Vagina (tissue), 2 donors: Measurements from ENCODE around the gene DAO. TPM values are rescaled to one million over a fixed set of nuclear protein-coding genes. Genes with fewer than 3 reads are reported as not detected.

Experiments
- DNase-seq, 2 donors: peaks; one replicate each; pipeline ENCODE4 v3.0.0-alpha.2; 2017; ENCODE audit errors: extremely low spot score in 2 of 2
- H3K27ac ChIP-seq: fragments of 200-600 bp; sonication (generic); one replicate; pipeline ENCODE4 v1.5.1; 2019
- H3K27me3 ChIP-seq: fragments of 200-600 bp; sonication (generic); one replicate; pipeline ENCODE4 v1.5.1; 2019
- H3K36me3 ChIP-seq, 2 donors: fragments of 200-600 bp; sonication (generic); one replicate each; pipeline ENCODE4 v1.5.1; 2017 to 2019
- H3K4me1 ChIP-seq: fragments of 200-600 bp; sonication (generic); one replicate; pipeline ENCODE4 v1.5.1; 2019
- H3K4me3 ChIP-seq, 2 donors: fragments of 200-600 bp; sonication (generic); 1 replicate in 1 of 2; 2 replicates in 1 of 2; pipeline ENCODE4 v1.5.1; 2016 to 2019
- H3K9me3 ChIP-seq: fragments of 200-600 bp; sonication (generic); one replicate; pipeline ENCODE4 v1.5.1; 2019
- POLR2A ChIP-seq, 2 donors: fragments of 450-650 bp; IDR thresholded peaks; one replicate each; pipeline ENCODE4 v1.6.1; 2017; ENCODE audit warnings: antibody characterized with exemption in 2 of 2, mild to moderate bottlenecking in 2 of 2, moderate library complexity in 2 of 2
- POLR2AphosphoS5 ChIP-seq, 2 donors: sonication (generic); formaldehyde crosslinking; IDR thresholded peaks; one replicate each; pipeline ENCODE4 v1.9.0; 2017; ENCODE audit warnings: antibody characterized with exemption in 2 of 2, mild to moderate bottlenecking in 2 of 2, low read depth in 1 of 2; ENCODE audit not compliant: insufficient read depth in 1 of 2
- intact Hi-C: fragments of 100-400 bp; cut with DNase I; formaldehyde crosslinking; loops from one replicate; pipeline ENCODE4 v1.15.1; 2023
- total RNA-seq: library from RNA; depleted of rRNA; stranded (reverse); fragments of >200 nt; gene quantifications from one replicate; pipeline ENCODE4 v1.2.3, GENCODE V29; 2016
- TF ChIP-seq, protein P1 (sequence below), 3 experiments: fragments of 450-650 bp in 2 of 3; fragments of 200-600 bp in 1 of 3; sonication (generic) in 1 of 3; IDR thresholded peaks; one replicate each; pipeline ENCODE4 v1.5.1; 2017 to 2019; ENCODE audit warnings: antibody characterized with exemption in 3 of 3, mild to moderate bottlenecking in 2 of 3, moderate library complexity in 2 of 3

Gene DAO
- total RNA-seq, 1 donor from 2014 or later: not detected

GRCh38 chr12:108875682-108876361, 4.1 kb upstream of the DAO start:
- intact Hi-C loops: no loop called here
- no peak overlapping the region for H3K27ac ChIP-seq
- H3K36me3 ChIP-seq: no peaks in the 10 kb centered on the region
- TF ChIP-seq, protein P1, sequence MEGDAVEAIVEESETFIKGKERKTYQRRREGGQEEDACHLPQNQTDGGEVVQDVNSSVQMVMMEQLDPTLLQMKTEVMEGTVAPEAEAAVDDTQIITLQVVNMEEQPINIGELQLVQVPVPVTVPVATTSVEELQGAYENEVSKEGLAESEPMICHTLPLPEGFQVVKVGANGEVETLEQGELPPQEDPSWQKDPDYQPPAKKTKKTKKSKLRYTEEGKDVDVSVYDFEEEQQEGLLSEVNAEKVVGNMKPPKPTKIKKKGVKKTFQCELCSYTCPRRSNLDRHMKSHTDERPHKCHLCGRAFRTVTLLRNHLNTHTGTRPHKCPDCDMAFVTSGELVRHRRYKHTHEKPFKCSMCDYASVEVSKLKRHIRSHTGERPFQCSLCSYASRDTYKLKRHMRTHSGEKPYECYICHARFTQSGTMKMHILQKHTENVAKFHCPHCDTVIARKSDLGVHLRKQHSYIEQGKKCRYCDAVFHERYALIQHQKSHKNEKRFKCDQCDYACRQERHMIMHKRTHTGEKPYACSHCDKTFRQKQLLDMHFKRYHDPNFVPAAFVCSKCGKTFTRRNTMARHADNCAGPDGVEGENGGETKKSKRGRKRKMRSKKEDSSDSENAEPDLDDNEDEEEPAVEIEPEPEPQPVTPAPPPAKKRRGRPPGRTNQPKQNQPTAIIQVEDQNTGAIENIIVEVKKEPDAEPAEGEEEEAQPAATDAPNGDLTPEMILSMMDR (IDR thresholded peaks at IDR 0.05): no peak
- no peak for TF ChIP-seq POLR2AphosphoS5 (IDR thresholded peaks at IDR 0.05; ENCODE audit: insufficient read depth in 1 of 2, low read depth in 1 of 2)
- no peak for TF ChIP-seq POLR2A (IDR thresholded peaks at IDR 0.05)
- H3K4me1 ChIP-seq: no peaks in the 10 kb centered on the region
- no peaks in the 10 kb centered on the region for H3K27me3 ChIP-seq
- no peak overlapping the region for H3K4me3 ChIP-seq
- DNase-seq: no peak
- no peaks in the 10 kb centered on the region for H3K9me3 ChIP-seq

GRCh38 chr12:108876550-108876949, 3.3 kb upstream of the DAO start:
- no peaks in the 10 kb centered on the region for H3K27me3 ChIP-seq
- intact Hi-C loops: no loop called here
- no peak for DNase-seq
- no peaks in the 10 kb centered on the region for H3K36me3 ChIP-seq
- no peak for TF ChIP-seq POLR2A (IDR thresholded peaks at IDR 0.05)
- TF ChIP-seq, protein P1 (IDR thresholded peaks at IDR 0.05): no peak
- no peak for TF ChIP-seq POLR2AphosphoS5 (IDR thresholded peaks at IDR 0.05; ENCODE audit: insufficient read depth in 1 of 2, low read depth in 1 of 2)
- no peaks in the 10 kb centered on the region for H3K9me3 ChIP-seq
- H3K4me3 ChIP-seq: no peak overlapping the region
- H3K27ac ChIP-seq: no peak overlapping the region
- no peaks in the 10 kb centered on the region for H3K4me1 ChIP-seq

GRCh38 chr12:108881953-108882352, 2.1 kb downstream of the DAO start:
- Histone ChIP-seq H3K36me3 (no peaks in the 10 kb centered on the region), H3K27ac (no peak overlapping the region), H3K27me3 (no peaks in the 10 kb centered on the region), H3K4me3 (no peak overlapping the region), H3K4me1 (no peaks in the 10 kb centered on the region), H3K9me3 (no peaks in the 10 kb centered on the region)
- TF ChIP-seq, protein P1 (IDR thresholded peaks at IDR 0.05): no peak
- TF ChIP-seq POLR2AphosphoS5 (IDR thresholded peaks at IDR 0.05; ENCODE audit: insufficient read depth in 1 of 2, low read depth in 1 of 2) (no peak), POLR2A (IDR thresholded peaks at IDR 0.05) (no peak)
- intact Hi-C loops: no loop called here
- DNase-seq: no peak

GRCh38 chr12:108884116-108885012, 4.5 kb downstream of the DAO start:
- DNase-seq: no peak
- Histone ChIP-seq H3K4me3 (no peak overlapping the region), H3K9me3 (no peaks in the 10 kb centered on the region), H3K4me1 (no peaks in the 10 kb centered on the region), H3K36me3 (no peaks in the 10 kb centered on the region), H3K27ac (no peak overlapping the region), H3K27me3 (no peaks in the 10 kb centered on the region)
- TF ChIP-seq, protein P1 (IDR thresholded peaks at IDR 0.05): peak in 1 of 3 experiments; percentile 8
- TF ChIP-seq POLR2AphosphoS5 (IDR thresholded peaks at IDR 0.05; ENCODE audit: insufficient read depth in 1 of 2, low read depth in 1 of 2): no peak
- intact Hi-C loops: no loop called here
